SIG-M5 treated with dmso at 0.1 percent for 504 hours (cell line): ENCODE data around the gene FAM3C.
"Not testable (repeated sequence)": the region's sequence is repeated elsewhere in the genome, so short reads cannot be mapped to it uniquely, and the experiment has no call there.

ENCODE experiments used
- DNase-seq: peaks from one replicate; lab custom pipeline; 2025; ENCODE audit not compliant: unreplicated experiment; lab: John Stamatoyannopoulos, UW

The FAM3C gene

DNA sequence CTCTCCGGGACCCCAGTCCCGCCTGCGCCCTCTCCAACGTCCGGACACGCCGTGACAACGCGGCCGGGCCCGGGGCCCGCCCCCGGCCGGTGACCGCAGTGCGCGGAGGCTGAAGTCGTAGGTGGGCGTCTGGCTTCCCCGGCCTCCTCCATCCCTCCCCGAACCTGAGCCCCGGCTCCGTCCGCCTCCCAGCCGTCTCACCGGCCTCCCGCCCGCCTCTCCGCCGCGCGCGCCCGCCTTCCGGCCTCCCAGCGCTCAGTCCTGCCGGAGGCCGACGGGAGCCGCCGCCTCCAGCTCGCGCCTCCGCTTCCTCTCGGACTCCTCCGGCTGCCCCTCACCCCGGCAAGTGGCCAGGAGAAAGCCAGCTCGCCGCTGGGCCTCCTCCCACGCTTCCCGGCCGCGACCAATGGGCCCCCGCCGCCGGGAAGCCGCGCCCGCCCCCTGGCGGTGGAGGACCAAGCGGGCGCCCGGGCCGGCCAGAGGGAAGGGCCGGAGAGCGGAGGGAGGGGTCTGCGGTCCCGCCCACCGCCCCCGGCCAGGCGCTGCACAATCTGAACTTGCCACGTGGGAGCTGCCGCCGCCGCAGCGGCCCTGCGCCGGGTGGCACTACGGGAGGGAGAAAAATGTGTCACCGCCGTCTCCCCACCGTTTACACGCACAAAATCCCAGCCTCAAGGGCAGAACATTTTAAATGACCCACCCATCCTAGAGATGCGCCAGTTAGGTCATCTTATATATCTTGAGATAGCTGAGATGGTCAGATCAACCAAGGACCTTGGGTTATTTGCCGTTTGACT lies at the start of gene FAM3C:
Gene FAM3C, minus strand, starts transcription at position 348 of the 797 bp plus-strand sequence. CDS start 13,339 bp downstream, outside the sequence.
- peak; percentile 85 for DNase-seq

GRCh38 chr7:121442845-121443244 lies 46.7 kb upstream of the FAM3C start:
- DNase-seq, result no peak

GRCh38 chr7:121440857-121441503 lies 44.9 kb upstream of the FAM3C start:
- no peak for DNase-seq

GRCh38 chr7:121438043-121438955 lies 42.2 kb upstream of the FAM3C start:
- not testable (repeated sequence) for DNase-seq

- no peak for DNase-seq
Observed at GRCh38 chr7:121437470-121437869, 41.4 kb upstream of the FAM3C start.

DNA sequence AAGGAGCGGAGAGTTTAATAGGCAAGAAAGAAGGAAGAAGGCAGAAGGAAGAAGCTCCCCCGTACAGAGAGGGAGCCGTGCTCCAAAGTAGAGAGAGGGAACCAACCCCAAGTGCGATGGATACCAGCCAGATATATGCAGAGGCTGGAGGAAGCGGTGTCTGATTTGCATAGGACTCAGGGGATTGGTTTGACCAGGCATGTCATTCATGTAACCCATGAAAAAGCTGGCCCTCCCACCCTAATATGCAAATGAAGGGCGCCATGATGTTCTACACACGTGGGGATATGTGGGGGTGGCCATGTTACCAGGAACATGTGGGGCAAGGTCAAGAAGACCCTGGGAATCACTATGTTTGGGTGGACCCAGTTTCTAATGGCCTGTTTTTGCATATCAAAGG lies 40.6 kb upstream of the FAM3C start:
- DNase-seq, result no peak

GRCh38 chr7:121436136-121436535 lies 40.0 kb upstream of the FAM3C start:
- DNase-seq, result no peak

DNA sequence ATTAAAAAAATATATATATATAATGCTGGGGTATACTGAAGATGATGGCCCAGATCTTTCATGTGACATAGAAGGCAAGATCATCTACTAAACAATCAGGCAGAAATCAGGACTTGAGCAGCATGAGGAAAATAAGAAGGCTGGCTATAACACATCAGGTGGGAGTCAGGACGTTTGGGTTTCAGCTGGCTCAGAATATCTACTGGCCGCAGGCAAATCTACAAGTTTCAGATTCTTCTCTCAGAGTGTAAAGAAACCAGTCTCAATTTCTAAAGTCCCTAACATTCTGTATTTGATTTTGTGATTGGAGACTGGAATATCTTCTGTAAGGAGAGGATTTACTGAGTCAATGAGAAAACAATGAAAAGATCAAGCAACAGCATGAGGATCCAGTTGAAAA lies 37.7 kb upstream of the FAM3C start:
- DNase-seq, result no peak

GRCh38 chr7:121432486-121432885 lies 36.4 kb upstream of the FAM3C start:
- not testable (repeated sequence) for DNase-seq

GRCh38 chr7:121431996-121432395 lies 35.9 kb upstream of the FAM3C start:
- no peak for DNase-seq

- DNase-seq, result no peak
Observed at GRCh38 chr7:121431389-121431995, 35.4 kb upstream of the FAM3C start.

GRCh38 chr7:121430558-121430957 lies 34.5 kb upstream of the FAM3C start:
- no peak for DNase-seq

DNA sequence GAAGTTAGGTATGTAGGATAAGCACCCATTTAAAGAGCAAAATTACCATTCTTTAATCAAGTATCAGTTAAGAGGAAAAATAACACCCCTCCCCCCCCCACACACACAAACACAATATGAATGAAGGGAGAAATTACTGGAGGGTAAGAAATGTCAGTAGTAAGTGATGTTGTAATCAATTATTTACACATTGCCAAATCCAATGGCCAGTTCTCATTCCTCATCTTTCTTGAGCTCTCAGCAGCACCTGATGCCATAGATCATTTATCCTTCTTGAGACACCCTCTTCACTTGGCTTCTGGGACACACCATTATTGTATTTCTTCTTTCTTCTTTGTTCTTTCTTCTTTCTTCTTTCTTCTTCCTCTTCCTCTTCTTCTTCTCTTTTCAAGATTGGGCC lies 33.7 kb upstream of the FAM3C start:
- DNase-seq, result no peak

DNA sequence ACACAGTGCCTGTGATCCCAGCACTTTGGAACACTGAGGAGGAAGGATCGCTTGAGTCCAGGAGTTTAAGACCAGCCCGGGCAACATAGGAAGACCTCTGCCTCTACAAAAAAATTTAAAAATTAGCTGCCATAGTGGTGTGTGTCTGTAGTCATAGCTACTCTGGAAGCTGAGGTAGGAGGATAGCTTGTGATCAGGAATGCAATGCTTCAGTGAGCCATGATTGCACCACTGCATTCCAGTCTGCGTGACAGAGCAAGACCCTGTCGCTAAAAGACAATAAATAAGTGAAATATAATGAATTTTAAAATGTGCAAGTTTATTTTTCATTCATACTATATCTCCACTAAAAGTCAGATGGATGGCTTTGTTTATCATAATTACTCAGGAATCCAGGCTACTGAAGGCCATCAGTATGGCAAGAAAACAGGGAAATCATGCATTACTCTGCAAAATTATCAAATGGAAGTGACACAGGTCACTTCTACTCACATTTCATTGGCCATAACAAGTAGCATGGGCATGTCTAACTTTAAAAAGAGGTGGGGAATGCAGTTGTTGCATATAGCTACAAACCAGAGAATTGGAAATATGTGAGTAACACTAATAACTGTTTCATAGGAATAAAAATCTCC lies 32.9 kb upstream of the FAM3C start:
- no peak for DNase-seq

DNA sequence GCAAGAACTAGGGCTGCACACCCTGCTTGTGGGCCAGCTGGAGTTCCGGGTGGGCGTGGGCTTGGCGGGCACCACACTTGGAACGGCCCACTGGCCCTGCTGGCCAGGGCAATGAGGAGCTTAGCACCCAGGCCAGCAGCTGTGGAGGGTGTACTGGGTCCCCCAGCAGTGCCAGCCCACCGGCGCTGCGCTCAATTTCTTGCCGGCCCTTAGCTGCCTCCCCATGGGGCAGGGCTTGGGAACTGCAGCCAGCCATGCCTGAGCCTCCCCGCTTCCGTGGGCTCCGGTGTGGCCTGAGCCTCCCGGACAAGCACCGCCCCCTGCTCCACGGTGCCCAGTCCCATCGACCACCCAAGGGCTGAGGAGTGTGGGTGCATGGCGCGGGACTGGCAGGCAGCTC lies 25.6 kb upstream of the FAM3C start:
- DNase-seq, result not testable (repeated sequence)

DNA sequence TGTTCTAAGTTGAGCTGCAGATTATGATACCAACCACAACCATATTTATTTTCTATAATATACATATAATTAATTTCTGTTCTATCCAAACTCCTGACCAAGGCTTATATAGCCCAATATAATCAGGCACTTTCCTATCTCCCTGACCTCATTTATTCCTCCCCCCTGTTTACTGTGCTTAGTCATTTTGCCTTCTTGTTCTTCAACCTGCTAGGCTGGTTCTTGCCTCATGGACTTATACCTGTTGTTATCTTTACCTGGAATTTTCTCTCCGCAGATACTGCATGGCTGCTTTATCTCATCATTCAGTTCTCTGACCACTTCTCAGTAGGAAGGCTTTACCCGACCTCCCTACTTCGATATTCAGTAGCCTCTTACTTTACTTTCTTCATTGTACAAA lies 24.9 kb upstream of the FAM3C start:
- DNase-seq, result peak; percentile 35

DNA sequence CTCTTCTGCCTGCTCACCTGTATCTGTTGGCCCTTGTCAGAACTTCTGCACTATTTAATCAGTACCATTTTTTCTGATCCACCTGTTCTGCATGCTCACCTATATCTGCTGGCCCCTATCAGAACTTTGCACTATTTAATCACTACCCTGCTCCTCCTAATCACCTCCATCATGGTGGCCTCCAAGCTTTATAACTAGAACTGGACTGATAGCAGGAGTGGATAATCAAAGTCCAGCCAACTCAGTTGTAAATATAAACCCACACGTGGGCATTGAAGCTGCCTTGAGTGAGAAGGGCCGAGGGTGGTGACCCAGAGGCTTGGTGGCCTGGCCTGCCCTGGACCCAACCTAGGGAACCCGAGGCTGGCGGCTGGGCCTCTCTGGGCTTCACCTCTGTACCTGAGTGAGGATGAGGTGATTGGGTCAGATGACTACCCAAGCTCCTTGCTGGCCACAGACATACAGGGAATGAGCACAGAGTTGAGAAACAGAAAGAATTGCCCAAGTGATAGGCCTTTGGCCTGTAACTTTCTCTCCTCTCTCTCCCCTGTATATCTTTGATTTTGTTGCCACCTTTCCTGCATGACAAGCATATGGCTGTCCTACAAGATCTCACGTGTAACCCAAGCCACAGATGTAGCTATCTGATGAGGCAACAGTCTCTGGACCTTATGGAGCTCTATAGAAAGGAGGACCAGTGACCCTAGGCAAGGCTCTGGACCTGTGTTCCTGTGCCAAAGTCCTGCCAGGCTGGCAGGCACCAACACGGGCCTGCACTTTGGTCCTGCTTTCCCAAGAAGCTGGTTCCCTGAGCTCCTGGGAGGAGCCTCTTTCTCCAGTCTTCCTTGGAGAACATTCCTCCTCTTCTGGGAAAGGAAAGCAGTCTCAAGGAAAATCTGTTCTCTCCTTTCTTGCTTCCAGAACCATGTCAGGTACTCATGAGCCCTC lies 23.4 kb upstream of the FAM3C start:
- no peak for DNase-seq

- DNase-seq, result no peak
Observed at GRCh38 chr7:121416533-121416932, 20.4 kb upstream of the FAM3C start.

DNA sequence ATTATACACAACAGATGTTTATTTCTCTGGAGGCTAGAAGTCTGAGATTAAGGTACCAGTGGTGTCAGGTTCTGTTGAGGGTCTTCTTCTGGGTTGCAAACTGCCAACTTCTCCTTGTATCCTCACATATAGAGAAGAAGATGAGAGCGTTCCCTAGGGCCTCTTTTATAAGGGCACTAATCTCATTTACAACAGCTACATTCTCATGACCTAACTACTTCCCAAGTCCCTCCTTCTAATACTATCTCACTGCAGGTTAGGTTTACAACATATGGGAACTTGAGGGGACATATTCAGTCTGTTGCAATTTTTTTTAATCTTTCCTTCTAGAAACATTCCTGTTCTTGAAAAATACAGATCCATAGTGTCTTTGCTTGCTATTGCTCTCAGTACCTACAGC lies 18.3 kb upstream of the FAM3C start:
- no peak for DNase-seq

GRCh38 chr7:121411597-121411979 lies 15.5 kb upstream of the FAM3C start:
- no peak for DNase-seq
